ENCODE data around the gene CBLN3.

CBLN3 gene

DNA sequence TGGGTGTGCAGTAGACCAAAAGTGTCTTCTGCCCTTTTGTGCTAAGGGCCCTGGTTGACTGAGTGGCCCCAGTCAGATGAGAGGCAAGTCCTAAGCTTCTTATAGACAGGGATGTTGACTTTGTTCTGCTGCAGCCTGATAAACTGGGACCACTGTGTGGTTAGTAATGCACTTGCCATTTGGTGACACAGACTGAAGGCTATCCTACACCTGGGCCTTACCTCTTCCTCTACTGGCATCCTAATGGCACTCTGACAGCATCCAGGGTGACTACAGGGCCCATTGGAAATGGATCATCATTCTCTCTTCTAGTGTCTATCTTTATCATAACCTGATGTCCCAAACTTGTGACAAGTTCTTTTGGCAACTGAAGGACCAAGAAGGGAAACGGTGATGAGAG is 9.8 kb upstream of the CBLN3 start:
- TF ChIP-seq FOXM1 (IDR thresholded peaks at IDR 0.05; ENCODE audit: borderline replicate concordance, low read depth) = no peak
- TF ChIP-seq NFIC (IDR thresholded peaks at IDR 0.05) = no peak
- no peak for TF ChIP-seq EGR1 (IDR thresholded peaks at IDR 0.05)
- TF ChIP-seq EP300 (IDR thresholded peaks at IDR 0.05; ENCODE audit: borderline replicate concordance) = no peak
- TF ChIP-seq, protein P1, sequence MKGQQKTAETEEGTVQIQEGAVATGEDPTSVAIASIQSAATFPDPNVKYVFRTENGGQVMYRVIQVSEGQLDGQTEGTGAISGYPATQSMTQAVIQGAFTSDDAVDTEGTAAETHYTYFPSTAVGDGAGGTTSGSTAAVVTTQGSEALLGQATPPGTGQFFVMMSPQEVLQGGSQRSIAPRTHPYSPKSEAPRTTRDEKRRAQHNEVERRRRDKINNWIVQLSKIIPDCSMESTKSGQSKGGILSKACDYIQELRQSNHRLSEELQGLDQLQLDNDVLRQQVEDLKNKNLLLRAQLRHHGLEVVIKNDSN (IDR thresholded peaks at IDR 0.05) = no peak
- TF ChIP-seq RAD21 (IDR thresholded peaks at IDR 0.05; ENCODE audit: low read depth) = no peak
- TF ChIP-seq, protein P2, sequence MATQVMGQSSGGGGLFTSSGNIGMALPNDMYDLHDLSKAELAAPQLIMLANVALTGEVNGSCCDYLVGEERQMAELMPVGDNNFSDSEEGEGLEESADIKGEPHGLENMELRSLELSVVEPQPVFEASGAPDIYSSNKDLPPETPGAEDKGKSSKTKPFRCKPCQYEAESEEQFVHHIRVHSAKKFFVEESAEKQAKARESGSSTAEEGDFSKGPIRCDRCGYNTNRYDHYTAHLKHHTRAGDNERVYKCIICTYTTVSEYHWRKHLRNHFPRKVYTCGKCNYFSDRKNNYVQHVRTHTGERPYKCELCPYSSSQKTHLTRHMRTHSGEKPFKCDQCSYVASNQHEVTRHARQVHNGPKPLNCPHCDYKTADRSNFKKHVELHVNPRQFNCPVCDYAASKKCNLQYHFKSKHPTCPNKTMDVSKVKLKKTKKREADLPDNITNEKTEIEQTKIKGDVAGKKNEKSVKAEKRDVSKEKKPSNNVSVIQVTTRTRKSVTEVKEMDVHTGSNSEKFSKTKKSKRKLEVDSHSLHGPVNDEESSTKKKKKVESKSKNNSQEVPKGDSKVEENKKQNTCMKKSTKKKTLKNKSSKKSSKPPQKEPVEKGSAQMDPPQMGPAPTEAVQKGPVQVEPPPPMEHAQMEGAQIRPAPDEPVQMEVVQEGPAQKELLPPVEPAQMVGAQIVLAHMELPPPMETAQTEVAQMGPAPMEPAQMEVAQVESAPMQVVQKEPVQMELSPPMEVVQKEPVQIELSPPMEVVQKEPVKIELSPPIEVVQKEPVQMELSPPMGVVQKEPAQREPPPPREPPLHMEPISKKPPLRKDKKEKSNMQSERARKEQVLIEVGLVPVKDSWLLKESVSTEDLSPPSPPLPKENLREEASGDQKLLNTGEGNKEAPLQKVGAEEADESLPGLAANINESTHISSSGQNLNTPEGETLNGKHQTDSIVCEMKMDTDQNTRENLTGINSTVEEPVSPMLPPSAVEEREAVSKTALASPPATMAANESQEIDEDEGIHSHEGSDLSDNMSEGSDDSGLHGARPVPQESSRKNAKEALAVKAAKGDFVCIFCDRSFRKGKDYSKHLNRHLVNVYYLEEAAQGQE (IDR thresholded peaks at IDR 0.05; ENCODE audit: low read depth) = no peak
- no peak for TF ChIP-seq CEBPB (IDR thresholded peaks at IDR 0.05)
- TF ChIP-seq ZBTB7A (IDR thresholded peaks at IDR 0.05; ENCODE audit: low read depth) = no peak
- TF ChIP-seq, protein P3, sequence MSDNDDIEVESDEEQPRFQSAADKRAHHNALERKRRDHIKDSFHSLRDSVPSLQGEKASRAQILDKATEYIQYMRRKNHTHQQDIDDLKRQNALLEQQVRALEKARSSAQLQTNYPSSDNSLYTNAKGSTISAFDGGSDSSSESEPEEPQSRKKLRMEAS (IDR thresholded peaks at IDR 0.05) = no peak

DNA sequence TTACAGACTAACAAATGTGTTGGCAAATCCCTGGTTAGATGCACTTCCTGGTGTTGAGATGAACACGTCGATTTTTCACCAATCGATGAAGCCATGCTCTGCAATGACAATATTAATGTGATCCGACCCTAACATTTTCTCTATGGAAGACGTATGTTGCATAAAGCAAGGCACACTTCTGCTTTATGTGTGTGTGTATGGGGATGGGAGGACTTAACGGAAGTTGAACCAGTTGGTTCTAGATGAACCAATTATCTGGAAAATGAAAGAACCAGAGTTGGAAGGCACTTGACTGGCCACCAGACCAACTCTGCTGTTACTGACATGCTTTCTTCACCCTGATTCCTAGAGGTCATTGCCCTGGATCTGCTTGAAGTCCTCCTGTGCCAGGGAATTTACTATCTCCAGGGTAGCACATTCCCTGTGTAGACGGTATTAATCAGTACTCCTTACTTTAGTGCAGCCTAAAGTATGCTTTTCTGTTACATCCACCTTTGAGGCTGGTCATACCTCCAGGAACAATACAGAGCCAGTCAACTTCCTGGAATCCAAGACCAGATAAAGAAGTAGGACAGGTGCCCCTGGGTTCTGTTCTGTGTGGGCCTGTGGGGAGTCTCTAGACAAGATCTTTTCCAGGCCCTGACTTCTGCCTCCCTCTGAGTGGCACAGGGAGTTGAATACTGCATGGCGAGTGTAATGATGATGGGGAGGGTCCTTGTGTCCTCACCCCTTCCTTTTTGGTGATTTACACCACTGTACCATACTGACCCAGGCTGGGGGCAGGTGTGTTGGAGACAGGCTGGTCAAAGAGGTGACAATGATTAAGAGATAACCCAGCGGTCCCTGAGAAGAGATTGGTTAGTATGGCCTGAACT is 9.0 kb upstream of the CBLN3 start:
- TF ChIP-seq TEAD4 (IDR thresholded peaks at IDR 0.05) (no peak), ZBTB7A (IDR thresholded peaks at IDR 0.05; ENCODE audit: low read depth) (no peak), TAF1 (IDR thresholded peaks at IDR 0.05; ENCODE audit: low read depth) (no peak), EGR1 (IDR thresholded peaks at IDR 0.05) (no peak), CEBPB (IDR thresholded peaks at IDR 0.05) (no peak), EP300 (IDR thresholded peaks at IDR 0.05; ENCODE audit: borderline replicate concordance) (no peak)
- TF ChIP-seq, protein P1 (IDR thresholded peaks at IDR 0.05) = no peak
- TF ChIP-seq, protein P3 (IDR thresholded peaks at IDR 0.05) = no peak

DNA sequence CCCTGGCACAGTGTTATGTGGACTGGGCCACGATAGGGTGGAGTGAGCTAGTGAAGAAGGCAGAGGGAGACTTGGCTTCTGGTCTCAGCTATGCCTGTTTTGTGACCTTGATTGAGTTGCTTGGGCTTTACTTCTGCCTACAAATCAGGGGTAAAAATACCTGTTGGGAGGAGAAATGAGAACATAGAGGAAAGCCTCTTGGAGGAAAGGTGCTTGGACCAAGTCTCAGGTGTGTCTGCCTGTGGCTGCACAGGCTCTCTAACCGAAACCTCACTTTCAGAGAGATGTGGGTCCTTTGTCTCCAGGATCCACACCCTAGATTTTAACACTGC is 8.2 kb upstream of the CBLN3 start:
- TF ChIP-seq EGR1 (IDR thresholded peaks at IDR 0.05) (no peak), ZBTB7A (IDR thresholded peaks at IDR 0.05; ENCODE audit: low read depth) (no peak), EP300 (IDR thresholded peaks at IDR 0.05; ENCODE audit: borderline replicate concordance) (no peak), FOXM1 (IDR thresholded peaks at IDR 0.05; ENCODE audit: borderline replicate concordance, low read depth) (no peak), TAF1 (IDR thresholded peaks at IDR 0.05; ENCODE audit: low read depth) (no peak), YY1 (IDR thresholded peaks at IDR 0.05; ENCODE audit: low read depth) (no peak), RAD21 (IDR thresholded peaks at IDR 0.05; ENCODE audit: low read depth) (no peak), NFIC (IDR thresholded peaks at IDR 0.05) (no peak), CREB1 (IDR thresholded peaks at IDR 0.05; ENCODE audit: low read depth) (no peak), CEBPB (IDR thresholded peaks at IDR 0.05) (no peak), TCF12 (IDR thresholded peaks at IDR 0.05; ENCODE audit: low read depth) (no peak), TEAD4 (IDR thresholded peaks at IDR 0.05) (no peak)
- TF ChIP-seq, protein P2 (IDR thresholded peaks at IDR 0.05; ENCODE audit: low read depth) = no peak
- TF ChIP-seq, protein P3 (IDR thresholded peaks at IDR 0.05) = no peak
- TF ChIP-seq, protein P1 (IDR thresholded peaks at IDR 0.05) = no peak

DNA sequence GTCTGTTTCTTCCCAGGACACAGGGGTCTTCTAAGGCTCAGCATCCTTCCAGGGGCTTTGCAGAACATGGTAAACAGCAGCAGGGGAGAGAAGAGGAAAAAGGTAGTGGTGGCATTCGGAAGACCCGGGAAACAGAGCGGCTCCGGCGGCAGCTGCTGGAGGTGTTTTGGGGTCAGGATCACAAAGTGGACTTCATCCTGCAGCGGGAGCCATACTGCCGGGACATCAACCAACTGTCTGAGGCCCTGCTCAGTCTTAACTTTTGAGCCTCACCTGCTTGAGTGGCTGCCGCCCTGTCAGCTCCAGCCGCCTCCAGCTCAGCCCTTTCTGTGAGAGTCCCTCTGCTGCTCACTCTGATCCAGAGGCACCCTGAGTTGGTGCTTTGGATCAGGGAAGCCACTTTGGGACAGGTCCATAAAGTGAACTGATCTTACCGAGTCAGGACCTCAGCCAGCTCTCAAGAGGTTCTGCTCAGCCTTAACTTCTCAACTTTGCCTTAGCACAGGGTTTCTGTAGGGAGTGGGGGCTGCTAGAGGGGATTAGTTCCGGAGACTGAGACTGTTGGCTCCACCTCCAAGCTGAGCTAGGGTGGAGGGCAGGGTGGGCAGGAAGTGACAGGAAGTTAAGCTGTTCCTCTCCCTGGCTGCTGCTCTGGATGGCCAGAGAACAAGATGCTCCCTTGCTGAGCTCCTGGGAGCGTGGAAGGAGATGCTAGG is 7.7 kb upstream of the CBLN3 start:
- TF ChIP-seq TCF12 (IDR thresholded peaks at IDR 0.05; ENCODE audit: low read depth) = no peak
- no peak for TF ChIP-seq RAD21 (IDR thresholded peaks at IDR 0.05; ENCODE audit: low read depth)
- TF ChIP-seq TAF1 (IDR thresholded peaks at IDR 0.05; ENCODE audit: low read depth) = no peak
- TF ChIP-seq, protein P1 (IDR thresholded peaks at IDR 0.05) = no peak
- no peak for TF ChIP-seq NFIC (IDR thresholded peaks at IDR 0.05)
- no peak for TF ChIP-seq CEBPB (IDR thresholded peaks at IDR 0.05)
- TF ChIP-seq EP300 (IDR thresholded peaks at IDR 0.05; ENCODE audit: borderline replicate concordance) = no peak
- TF ChIP-seq FOXM1 (IDR thresholded peaks at IDR 0.05; ENCODE audit: borderline replicate concordance, low read depth) = no peak
- no peak for TF ChIP-seq EGR1 (IDR thresholded peaks at IDR 0.05)
- no peak for TF ChIP-seq TEAD4 (IDR thresholded peaks at IDR 0.05)
- no peak for TF ChIP-seq YY1 (IDR thresholded peaks at IDR 0.05; ENCODE audit: low read depth)
- no peak for TF ChIP-seq ZBTB7A (IDR thresholded peaks at IDR 0.05; ENCODE audit: low read depth)
- TF ChIP-seq, protein P2 (IDR thresholded peaks at IDR 0.05; ENCODE audit: low read depth) = no peak
- TF ChIP-seq CREB1 (IDR thresholded peaks at IDR 0.05; ENCODE audit: low read depth) = no peak
